HCT116 (cell line): ENCODE results near the gene RIMBP2. TPM values are rescaled to one million over a fixed set of nuclear protein-coding genes. Genes with fewer than 3 reads are reported as not detected.

Experiments used
- ATAC-seq: fragments of 200-7000 bp; cut with Tn5 transposase; 2 replicates; pipeline ENCODE4 v1.9.1; 2020; ENCODE audit warnings: mild to moderate bottlenecking, moderate library complexity
- BruUV-seq: library from RNA; stranded (reverse); fragments of 400-500 nt; replicated peaks from 2 replicates; lab custom pipeline; 2021; lab: Mats Ljungman, UMichigan
- CTCF ChIA-PET: fragments of 300-600 bp; sonication (Branson Sonifier 250); formaldehyde crosslinking; loops from one replicate; lab custom pipeline; 2021; ENCODE audit warnings: antibody characterized with exemption; lab: Charles Lee
- POLR2A ChIA-PET: fragments of 300-600, 350-600 bp; sonication (Branson Sonifier 250); formaldehyde crosslinking; loops from one replicate; lab custom pipeline; 2021; ENCODE audit warnings: antibody characterized with exemption; lab: Charles Lee
- RAD21 ChIA-PET, 2 experiments: fragments of 300-600 bp; sonication (Branson Sonifier 250); formaldehyde crosslinking; loops; one replicate each; lab custom pipeline; 2023; ENCODE audit warnings: low total read pairs in 2 of 2; ENCODE audit not compliant: uncharacterized antibody in 2 of 2, unreplicated experiment in 2 of 2, low non-redundant PET in 1 of 2; lab: Charles Lee
- DNase-seq: peaks from one replicate; pipeline ENCODE4 v3.0.0-alpha.2; 2010; ENCODE audit warnings: low read depth, low spot score
- H2AFZ ChIP-seq: fragments of 200-600 bp; shearing (Covaris generic), sonication (generic); 2 replicates; pipeline ENCODE4 v1.6.1; 2017; ENCODE audit warnings: low read depth, mixed run types, mixed read lengths, antibody characterized with exemption, low read length; ENCODE audit not compliant: poor library complexity, severe bottlenecking
- H3K27ac ChIP-seq: 2 replicates; pipeline ENCODE4 v1.5.1; 2012; ENCODE audit warnings: low read depth, low read length
- H3K27me3 ChIP-seq: fragments of 200-600 bp; sonication (generic); 2 replicates; pipeline ENCODE4 v1.6.1; 2016; ENCODE audit warnings: mixed run types, low read length, mixed read lengths; ENCODE audit not compliant: insufficient read depth
- H3K36me3 ChIP-seq, 2 experiments: fragments of 200-500 bp in 1 of 2; fragments of 200-600 bp in 1 of 2; sonication (Bioruptor generic) in 1 of 2; sonication (generic) in 1 of 2; 2 replicates each; pipeline versions ENCODE4 v1.5.1 to v1.6.1; 2014 to 2016; ENCODE audit warnings: low read length in 2 of 2, inconsistent platforms in 1 of 2, mixed read lengths in 1 of 2, mixed run types in 1 of 2; ENCODE audit not compliant: insufficient read depth in 2 of 2, control insufficient read depth in 1 of 2
- H3K4me1 ChIP-seq, 2 experiments: fragments of 200-600 bp in 1 of 2; sonication (generic) in 1 of 2; 2 replicates each; pipeline versions ENCODE4 v1.5.1 to v1.6.1; 2012 to 2017; ENCODE audit warnings: low read length in 2 of 2, inconsistent platforms in 1 of 2, mild to moderate bottlenecking in 1 of 2, mixed read lengths in 1 of 2, mixed run types in 1 of 2, moderate library complexity in 1 of 2; ENCODE audit not compliant: insufficient read depth in 2 of 2, control insufficient read depth in 1 of 2
- H3K4me2 ChIP-seq: fragments of 200-600 bp; sonication (generic); 2 replicates; pipeline ENCODE4 v1.6.1; 2017; ENCODE audit warnings: mixed run types, low read length, mixed read lengths
- H3K4me3 ChIP-seq, 2 experiments: fragments of 200-600 bp in 1 of 2; sonication (generic) in 1 of 2; replicated peaks in 1 of 2; 2 replicates each; pipeline ENCODE4 v1.5.1; 2011 to 2016; ENCODE audit warnings: low read length in 2 of 2, control low read depth in 1 of 2, low read depth in 1 of 2, mild to moderate bottlenecking in 1 of 2, mixed read lengths in 1 of 2, mixed run types in 1 of 2
- H3K79me2 ChIP-seq: fragments of 200-600 bp; sonication (generic); 2 replicates; pipeline ENCODE4 v1.6.1; 2017; ENCODE audit warnings: mild to moderate bottlenecking, mixed run types, low read length, moderate library complexity, mixed read lengths; ENCODE audit not compliant: insufficient read depth
- H3K9ac ChIP-seq: fragments of 200-600 bp; sonication (generic); 2 replicates; pipeline ENCODE4 v1.6.1; 2016; ENCODE audit warnings: low read length, mixed read lengths
- H3K9me2 ChIP-seq: fragments of 200-600 bp; sonication (generic), shearing (Covaris generic); 2 replicates; pipeline ENCODE4 v1.6.1; 2017; ENCODE audit warnings: mixed run types, mild to moderate bottlenecking, moderate library complexity; ENCODE audit not compliant: insufficient read depth
- H3K9me3 ChIP-seq, 2 experiments: fragments of 200-500 bp in 1 of 2; fragments of 200-600 bp in 1 of 2; sonication (Bioruptor generic) in 1 of 2; sonication (generic) in 1 of 2; 2 replicates each; pipeline ENCODE4 v1.6.1; 2014 to 2017; ENCODE audit warnings: low read length in 2 of 2, mixed read lengths in 2 of 2, inconsistent platforms in 1 of 2, low read depth in 1 of 2, mild to moderate bottlenecking in 1 of 2, mixed run types in 1 of 2, moderate library complexity in 1 of 2; ENCODE audit not compliant: control insufficient read depth in 1 of 2, insufficient read depth in 1 of 2
- H4K20me1 ChIP-seq: fragments of 200-600 bp; sonication (generic), shearing (Covaris generic); 2 replicates; pipeline ENCODE4 v1.6.1; 2017; ENCODE audit warnings: mixed run types, mild to moderate bottlenecking, moderate library complexity; ENCODE audit not compliant: insufficient read depth
- EGR1 ChIP-seq: IDR thresholded peaks from 2 replicates; pipeline ENCODE4 v1.6.1; 2012; ENCODE audit warnings: low read depth
- EZH2 ChIP-seq: fragments of 200-600 bp; sonication (generic); IDR thresholded peaks from 2 replicates; pipeline ENCODE4 v1.6.1; 2017; ENCODE audit warnings: antibody characterized with exemption, mixed run types
- POLR2A ChIP-seq: IDR thresholded peaks from 2 replicates; pipeline ENCODE4 v1.7.0; 2011; ENCODE audit warnings: borderline replicate concordance; ENCODE audit not compliant: insufficient read depth, insufficient read length; ENCODE audit errors: extremely low read depth
- POLR2AphosphoS5 ChIP-seq: IDR thresholded peaks from 2 replicates; pipeline ENCODE4 v1.6.1; 2011; ENCODE audit warnings: mild to moderate bottlenecking, low read depth, low read length, moderate library complexity
- RAD21 ChIP-seq: IDR thresholded peaks from 2 replicates; pipeline ENCODE4 v1.6.1; 2012; ENCODE audit warnings: low read depth, mild to moderate bottlenecking
- SIN3A ChIP-seq: IDR thresholded peaks from 2 replicates; pipeline ENCODE4 v1.6.1; 2012; ENCODE audit warnings: low read depth
- SP1 ChIP-seq: IDR thresholded peaks from 2 replicates; pipeline ENCODE4 v1.6.1; 2012; ENCODE audit warnings: low read depth
- SRF ChIP-seq: IDR thresholded peaks from 2 replicates; pipeline ENCODE4 v1.6.1; 2012; ENCODE audit warnings: low read depth
- TCF7L2 ChIP-seq: IDR thresholded peaks from 2 replicates; pipeline ENCODE4 v1.7.0; 2011; ENCODE audit warnings: borderline replicate concordance, inconsistent platforms; ENCODE audit not compliant: insufficient read depth, insufficient read length; ENCODE audit errors: extremely low read depth
- ZFX ChIP-seq: fragments of 450-650 bp; IDR thresholded peaks from 2 replicates; pipeline ENCODE4 v1.6.1; 2017
- ZNF274 ChIP-seq: fragments of 200-500 bp; sonication (Bioruptor generic); IDR thresholded peaks from 2 replicates; pipeline ENCODE4 v1.6.1; 2014; ENCODE audit warnings: mild to moderate bottlenecking, low read depth, low read length, inconsistent platforms
- intact Hi-C: fragments of 100-400 bp; cut with micrococcal nuclease; formaldehyde crosslinking; loops from 2 replicates; pipeline ENCODE4 v1.10.0; 2022
- total RNA-seq: library from RNA; stranded (reverse); gene quantifications from one replicate; pipeline ENCODE4 v1.2.1, GENCODE V29; 2021; ENCODE audit not compliant: unreplicated experiment
- TF ChIP-seq, protein P1 (sequence below): IDR thresholded peaks from 2 replicates; pipeline ENCODE4 v1.6.1; 2012; ENCODE audit warnings: low read depth
- TF ChIP-seq, protein P2 (sequence below): IDR thresholded peaks from 2 replicates; pipeline ENCODE4 v1.6.1; 2011; ENCODE audit warnings: mild to moderate bottlenecking, low read length, moderate library complexity; ENCODE audit not compliant: insufficient replicate concordance; ENCODE audit errors: extremely low read depth
- TF ChIP-seq, protein P3 (sequence below), 3 experiments: fragments of 200-600 bp in 1 of 3; sonication (generic) in 1 of 3; IDR thresholded peaks in 2 of 3; conservative IDR thresholded peaks in 1 of 3; 2 replicates each; pipeline ENCODE4 v1.5.1; 2012 to 2017; ENCODE audit warnings: low read depth in 2 of 3, low read length in 2 of 3, antibody characterized with exemption in 1 of 3, borderline replicate concordance in 1 of 3, control low read depth in 1 of 3, mild to moderate bottlenecking in 1 of 3, mixed read lengths in 1 of 3, mixed run types in 1 of 3, moderate library complexity in 1 of 3; ENCODE audit not compliant: insufficient read depth in 1 of 3

RIMBP2 gene
- total RNA-seq, 1 experiment from 2014 or later = not detected

DNA sequence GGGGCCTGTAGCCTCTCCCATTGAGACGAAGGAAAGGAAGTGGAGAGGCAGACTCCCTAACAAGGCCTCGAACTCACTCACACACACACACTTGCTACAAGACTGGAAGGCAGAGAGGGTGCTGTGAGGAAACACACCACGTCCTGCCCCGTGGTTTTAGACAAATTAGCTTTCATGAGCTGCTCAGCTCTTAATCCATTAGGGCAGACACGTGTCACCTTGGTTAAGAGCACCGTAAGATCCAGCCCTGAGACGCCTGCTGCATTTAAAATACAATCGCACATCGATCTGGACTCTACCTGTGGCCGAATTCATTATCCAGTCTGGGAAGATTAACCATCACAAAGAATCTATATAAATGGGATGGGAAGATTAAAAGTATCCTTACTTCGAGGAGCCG, 72.0 kb downstream of the RIMBP2 start:
- Histone ChIP-seq H3K79me2 (no peaks in the 10 kb centered on the region), H3K4me1 (no peaks in the 10 kb centered on the region)
- no peak for DNase-seq
- TF ChIP-seq POLR2AphosphoS5 = no peak
- TF ChIP-seq, all 23 proteins: peak for 0
- ChIA-PET RAD21 (no interaction called here), CTCF (no interaction called here), POLR2A (no interaction called here)
- no peak for ATAC-seq
- intact Hi-C loops = no loop called here
- H4K20me1 ChIP-seq = no peaks in the 10 kb centered on the region
- no peaks in the 10 kb centered on the region for H3K9me3 ChIP-seq
- no peaks in the 10 kb centered on the region for H3K9me2 ChIP-seq
- no peak overlapping the region for H3K9ac ChIP-seq
- BruUV-seq = no TSS peak
- H3K27ac ChIP-seq = no peak overlapping the region
- no peaks in the 10 kb centered on the region for H3K36me3 ChIP-seq
- no peak overlapping the region for H3K4me2 ChIP-seq
- H3K27me3 ChIP-seq = no peaks in the 10 kb centered on the region
- no peak overlapping the region for H2AFZ ChIP-seq
- no peak overlapping the region for H3K4me3 ChIP-seq

DNA sequence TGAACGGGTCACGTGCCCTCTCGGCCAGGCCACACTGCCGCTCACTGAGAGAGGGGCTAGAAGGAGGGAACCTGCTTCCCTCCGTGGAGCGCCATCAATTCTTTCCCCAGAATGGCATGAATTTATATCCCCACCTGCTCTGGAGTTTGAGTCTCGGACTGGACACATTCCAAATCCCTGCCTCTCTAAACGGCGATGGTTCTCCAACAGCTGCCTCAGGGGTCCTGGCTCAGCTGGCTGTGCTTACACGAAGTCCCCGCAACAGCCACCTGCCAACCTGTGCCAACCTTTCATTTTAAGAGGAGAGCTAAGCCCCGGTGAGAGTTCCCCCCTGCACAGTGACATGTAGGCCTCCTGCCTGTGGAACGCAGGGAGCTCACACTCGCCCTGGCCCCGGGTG, 73.2 kb downstream of the RIMBP2 start:
- no TSS peak for BruUV-seq
- ATAC-seq = no peak
- no peak overlapping the region for H3K4me2 ChIP-seq
- ChIA-PET RAD21 (no interaction called here), POLR2A (no interaction called here), CTCF (no interaction called here)
- H3K27ac ChIP-seq = no peak overlapping the region
- no peaks in the 10 kb centered on the region for H3K36me3 ChIP-seq
- H3K4me1 ChIP-seq = no peaks in the 10 kb centered on the region
- no peak overlapping the region for H3K4me3 ChIP-seq
- DNase-seq = no peak
- no peak overlapping the region for H3K9ac ChIP-seq
- H3K27me3 ChIP-seq = peaks cover 4% of the 10 kb centered on the region; the same call in 1 of the 2 replicates
- H3K9me3 ChIP-seq = no peaks in the 10 kb centered on the region
- H4K20me1 ChIP-seq = no peaks in the 10 kb centered on the region
- H2AFZ ChIP-seq = no peak overlapping the region
- H3K79me2 ChIP-seq = no peaks in the 10 kb centered on the region
- no peak for TF ChIP-seq ZFX
- TF ChIP-seq SIN3A = no peak
- no peak for TF ChIP-seq POLR2A
- TF ChIP-seq, protein P1, sequence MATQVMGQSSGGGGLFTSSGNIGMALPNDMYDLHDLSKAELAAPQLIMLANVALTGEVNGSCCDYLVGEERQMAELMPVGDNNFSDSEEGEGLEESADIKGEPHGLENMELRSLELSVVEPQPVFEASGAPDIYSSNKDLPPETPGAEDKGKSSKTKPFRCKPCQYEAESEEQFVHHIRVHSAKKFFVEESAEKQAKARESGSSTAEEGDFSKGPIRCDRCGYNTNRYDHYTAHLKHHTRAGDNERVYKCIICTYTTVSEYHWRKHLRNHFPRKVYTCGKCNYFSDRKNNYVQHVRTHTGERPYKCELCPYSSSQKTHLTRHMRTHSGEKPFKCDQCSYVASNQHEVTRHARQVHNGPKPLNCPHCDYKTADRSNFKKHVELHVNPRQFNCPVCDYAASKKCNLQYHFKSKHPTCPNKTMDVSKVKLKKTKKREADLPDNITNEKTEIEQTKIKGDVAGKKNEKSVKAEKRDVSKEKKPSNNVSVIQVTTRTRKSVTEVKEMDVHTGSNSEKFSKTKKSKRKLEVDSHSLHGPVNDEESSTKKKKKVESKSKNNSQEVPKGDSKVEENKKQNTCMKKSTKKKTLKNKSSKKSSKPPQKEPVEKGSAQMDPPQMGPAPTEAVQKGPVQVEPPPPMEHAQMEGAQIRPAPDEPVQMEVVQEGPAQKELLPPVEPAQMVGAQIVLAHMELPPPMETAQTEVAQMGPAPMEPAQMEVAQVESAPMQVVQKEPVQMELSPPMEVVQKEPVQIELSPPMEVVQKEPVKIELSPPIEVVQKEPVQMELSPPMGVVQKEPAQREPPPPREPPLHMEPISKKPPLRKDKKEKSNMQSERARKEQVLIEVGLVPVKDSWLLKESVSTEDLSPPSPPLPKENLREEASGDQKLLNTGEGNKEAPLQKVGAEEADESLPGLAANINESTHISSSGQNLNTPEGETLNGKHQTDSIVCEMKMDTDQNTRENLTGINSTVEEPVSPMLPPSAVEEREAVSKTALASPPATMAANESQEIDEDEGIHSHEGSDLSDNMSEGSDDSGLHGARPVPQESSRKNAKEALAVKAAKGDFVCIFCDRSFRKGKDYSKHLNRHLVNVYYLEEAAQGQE = no peak
- no peak for TF ChIP-seq ZNF274
- no peak for TF ChIP-seq SP1
- TF ChIP-seq, protein P2, sequence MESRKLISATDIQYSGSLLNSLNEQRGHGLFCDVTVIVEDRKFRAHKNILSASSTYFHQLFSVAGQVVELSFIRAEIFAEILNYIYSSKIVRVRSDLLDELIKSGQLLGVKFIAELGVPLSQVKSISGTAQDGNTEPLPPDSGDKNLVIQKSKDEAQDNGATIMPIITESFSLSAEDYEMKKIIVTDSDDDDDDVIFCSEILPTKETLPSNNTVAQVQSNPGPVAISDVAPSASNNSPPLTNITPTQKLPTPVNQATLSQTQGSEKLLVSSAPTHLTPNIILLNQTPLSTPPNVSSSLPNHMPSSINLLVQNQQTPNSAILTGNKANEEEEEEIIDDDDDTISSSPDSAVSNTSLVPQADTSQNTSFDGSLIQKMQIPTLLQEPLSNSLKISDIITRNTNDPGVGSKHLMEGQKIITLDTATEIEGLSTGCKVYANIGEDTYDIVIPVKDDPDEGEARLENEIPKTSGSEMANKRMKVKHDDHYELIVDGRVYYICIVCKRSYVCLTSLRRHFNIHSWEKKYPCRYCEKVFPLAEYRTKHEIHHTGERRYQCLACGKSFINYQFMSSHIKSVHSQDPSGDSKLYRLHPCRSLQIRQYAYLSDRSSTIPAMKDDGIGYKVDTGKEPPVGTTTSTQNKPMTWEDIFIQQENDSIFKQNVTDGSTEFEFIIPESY = no peak
- TF ChIP-seq EGR1 = no peak
- TF ChIP-seq, protein P3, sequence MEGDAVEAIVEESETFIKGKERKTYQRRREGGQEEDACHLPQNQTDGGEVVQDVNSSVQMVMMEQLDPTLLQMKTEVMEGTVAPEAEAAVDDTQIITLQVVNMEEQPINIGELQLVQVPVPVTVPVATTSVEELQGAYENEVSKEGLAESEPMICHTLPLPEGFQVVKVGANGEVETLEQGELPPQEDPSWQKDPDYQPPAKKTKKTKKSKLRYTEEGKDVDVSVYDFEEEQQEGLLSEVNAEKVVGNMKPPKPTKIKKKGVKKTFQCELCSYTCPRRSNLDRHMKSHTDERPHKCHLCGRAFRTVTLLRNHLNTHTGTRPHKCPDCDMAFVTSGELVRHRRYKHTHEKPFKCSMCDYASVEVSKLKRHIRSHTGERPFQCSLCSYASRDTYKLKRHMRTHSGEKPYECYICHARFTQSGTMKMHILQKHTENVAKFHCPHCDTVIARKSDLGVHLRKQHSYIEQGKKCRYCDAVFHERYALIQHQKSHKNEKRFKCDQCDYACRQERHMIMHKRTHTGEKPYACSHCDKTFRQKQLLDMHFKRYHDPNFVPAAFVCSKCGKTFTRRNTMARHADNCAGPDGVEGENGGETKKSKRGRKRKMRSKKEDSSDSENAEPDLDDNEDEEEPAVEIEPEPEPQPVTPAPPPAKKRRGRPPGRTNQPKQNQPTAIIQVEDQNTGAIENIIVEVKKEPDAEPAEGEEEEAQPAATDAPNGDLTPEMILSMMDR (IDR thresholded peaks at IDR 0.05 in 2 of 3, conservative IDR thresholded peaks at IDR 0.05 in 1 of 3; ENCODE audit: borderline replicate concordance in 1 of 3, insufficient read depth in 1 of 3, low read depth in 2 of 3, low read length in 2 of 3) = no peak
- no peak for TF ChIP-seq RAD21
- TF ChIP-seq SRF = no peak
- no peak for TF ChIP-seq EZH2
- no peak for TF ChIP-seq TCF7L2
- no peaks in the 10 kb centered on the region for H3K9me2 ChIP-seq
- intact Hi-C loops = no loop called here
